SIG-M5 (cell line): Measurements from ENCODE around the gene LACRT.
"Not testable (repeated sequence)": the region's sequence is repeated elsewhere in the genome, so short reads cannot be mapped to it uniquely, and the experiment has no call there.

Source experiments
- DNase-seq: peaks from one replicate; lab custom pipeline; 2025; lab: John Stamatoyannopoulos, UW

Gene LACRT

GRCh38 chr12:54639112-54639511 is 4.4 kb upstream of the LACRT start:
- DNase-seq, result not testable (repeated sequence)

- no peak for DNase-seq
These were observed 2.5 kb downstream of the LACRT start for GRCh38 chr12:54631988-54632728.

GRCh38 chr12:54631551-54631950 is 3.1 kb downstream of the LACRT start:
- no peak for DNase-seq

GRCh38 chr12:54629925-54630324 is 4.8 kb downstream of the LACRT start:
- no peak for DNase-seq

GRCh38 chr12:54628186-54628846 is 6.4 kb downstream of the LACRT start:
- DNase-seq, result no peak

GRCh38 chr12:54627304-54627703 is 7.4 kb downstream of the LACRT start:
- no peak for DNase-seq

- no peak for DNase-seq
These were observed 9.1 kb downstream of the LACRT start for GRCh38 chr12:54625598-54625997.

- DNase-seq, result no peak
These were observed 10.1 kb downstream of the LACRT start for GRCh38 chr12:54624315-54625279.

- no peak for DNase-seq
These were observed 12.1 kb downstream of the LACRT start for GRCh38 chr12:54622463-54623183.

- no peak for DNase-seq
These were observed 17.6 kb downstream of the LACRT start for GRCh38 chr12:54616933-54617680.

GRCh38 chr12:54612225-54612750 is 22.4 kb downstream of the LACRT start:
- no peak for DNase-seq

GRCh38 chr12:54611715-54612149 is 23.0 kb downstream of the LACRT start:
- no peak for DNase-seq

- no peak for DNase-seq
These were observed 25.9 kb downstream of the LACRT start for GRCh38 chr12:54608769-54609168.

GRCh38 chr12:54608156-54608555 is 26.5 kb downstream of the LACRT start:
- no peak for DNase-seq

GRCh38 chr12:54606556-54606955 is 28.1 kb downstream of the LACRT start:
- DNase-seq, result no peak

- no peak for DNase-seq
These were observed 29.3 kb downstream of the LACRT start for GRCh38 chr12:54605138-54605970.

GRCh38 chr12:54604436-54604835 is 30.3 kb downstream of the LACRT start:
- DNase-seq, result no peak

- DNase-seq, result no peak
These were observed 30.8 kb downstream of the LACRT start for GRCh38 chr12:54603872-54604271.

- peak; percentile 44 for DNase-seq
These were observed 31.4 kb downstream of the LACRT start for GRCh38 chr12:54603173-54603814.
